Measurements from ENCODE around the gene ROCK2. TPM values are rescaled to one million over a fixed set of nuclear protein-coding genes. Genes with fewer than 3 reads are reported as not detected.

ROCK2 gene
- total and polyA plus RNA-seq, 4 donors = 5.3 to 31.0 (median 12.2) TPM

DNA sequence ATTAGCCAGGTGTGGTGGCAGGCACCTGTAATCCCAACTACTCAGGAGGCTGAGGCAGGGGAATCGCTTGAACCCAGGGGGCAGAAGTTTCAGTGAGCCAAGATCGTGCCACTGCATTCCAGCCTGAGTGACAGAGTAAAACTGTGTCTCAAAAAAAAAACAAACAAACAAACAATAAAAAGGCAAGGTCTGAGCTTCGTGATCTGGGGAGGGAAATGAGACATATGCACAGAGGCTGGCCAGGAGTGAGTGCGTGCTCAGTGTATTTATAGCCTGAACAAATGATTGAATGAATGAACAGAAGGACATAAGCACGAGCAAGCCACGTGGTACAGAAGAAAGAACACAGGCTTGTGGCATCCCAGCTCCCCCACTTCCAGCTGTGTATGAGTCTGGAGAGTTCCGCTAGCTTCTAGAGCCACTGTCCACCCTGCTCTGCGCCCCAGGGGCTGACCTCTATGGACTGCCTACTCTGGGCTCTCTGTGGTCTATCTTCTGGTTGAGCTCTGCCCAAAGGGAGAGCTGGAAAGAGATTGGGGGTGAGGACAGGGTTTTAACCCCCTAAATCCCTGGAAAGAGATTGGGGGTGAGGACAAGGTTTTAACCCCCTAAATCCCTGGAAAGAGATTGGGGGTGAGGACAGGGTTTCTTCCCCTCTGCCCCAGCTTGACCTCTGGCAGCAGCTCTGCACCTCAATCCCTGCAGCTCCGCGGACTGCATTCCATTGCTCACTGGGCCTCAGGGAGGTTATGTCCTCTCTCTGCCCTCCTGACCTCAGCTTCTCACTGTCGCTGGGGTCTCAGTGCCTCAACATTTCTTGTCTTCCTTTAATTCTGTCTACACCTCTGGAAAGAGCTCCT lies 11.0 kb upstream of the ROCK2 start:
- TF ChIP-seq RAD21 (IDR thresholded peaks at IDR 0.05) (no peak), HNF4G (IDR thresholded peaks at IDR 0.05) (no peak), TAF1 (conservative IDR thresholded peaks at IDR 0.05) (no peak), RXRA (IDR thresholded peaks at IDR 0.05) (no peak), FOXA2 (IDR thresholded peaks at IDR 0.05) (no peak), YY1 (IDR thresholded peaks at IDR 0.05) (no peak), EGR1 (IDR thresholded peaks at IDR 0.05; ENCODE audit: low read depth in 2 of 2) (no peak), HNF4A (conservative IDR thresholded peaks at IDR 0.05) (no peak), FOXA1 (IDR thresholded peaks at IDR 0.05) (no peak), GABPA (IDR thresholded peaks at IDR 0.05 in 1 of 2, conservative IDR thresholded peaks at IDR 0.05 in 1 of 2) (no peak), NR2F2 (IDR thresholded peaks at IDR 0.05) (no peak), SP1 (IDR thresholded peaks at IDR 0.05) (no peak), JUND (IDR thresholded peaks at IDR 0.05) (no peak)
- TF ChIP-seq, protein P1, sequence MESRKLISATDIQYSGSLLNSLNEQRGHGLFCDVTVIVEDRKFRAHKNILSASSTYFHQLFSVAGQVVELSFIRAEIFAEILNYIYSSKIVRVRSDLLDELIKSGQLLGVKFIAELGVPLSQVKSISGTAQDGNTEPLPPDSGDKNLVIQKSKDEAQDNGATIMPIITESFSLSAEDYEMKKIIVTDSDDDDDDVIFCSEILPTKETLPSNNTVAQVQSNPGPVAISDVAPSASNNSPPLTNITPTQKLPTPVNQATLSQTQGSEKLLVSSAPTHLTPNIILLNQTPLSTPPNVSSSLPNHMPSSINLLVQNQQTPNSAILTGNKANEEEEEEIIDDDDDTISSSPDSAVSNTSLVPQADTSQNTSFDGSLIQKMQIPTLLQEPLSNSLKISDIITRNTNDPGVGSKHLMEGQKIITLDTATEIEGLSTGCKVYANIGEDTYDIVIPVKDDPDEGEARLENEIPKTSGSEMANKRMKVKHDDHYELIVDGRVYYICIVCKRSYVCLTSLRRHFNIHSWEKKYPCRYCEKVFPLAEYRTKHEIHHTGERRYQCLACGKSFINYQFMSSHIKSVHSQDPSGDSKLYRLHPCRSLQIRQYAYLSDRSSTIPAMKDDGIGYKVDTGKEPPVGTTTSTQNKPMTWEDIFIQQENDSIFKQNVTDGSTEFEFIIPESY (IDR thresholded peaks at IDR 0.05) = no peak
- TF ChIP-seq, protein P2, sequence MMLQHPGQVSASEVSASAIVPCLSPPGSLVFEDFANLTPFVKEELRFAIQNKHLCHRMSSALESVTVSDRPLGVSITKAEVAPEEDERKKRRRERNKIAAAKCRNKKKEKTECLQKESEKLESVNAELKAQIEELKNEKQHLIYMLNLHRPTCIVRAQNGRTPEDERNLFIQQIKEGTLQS (IDR thresholded peaks at IDR 0.05) = no peak
- TF ChIP-seq, protein P3, sequence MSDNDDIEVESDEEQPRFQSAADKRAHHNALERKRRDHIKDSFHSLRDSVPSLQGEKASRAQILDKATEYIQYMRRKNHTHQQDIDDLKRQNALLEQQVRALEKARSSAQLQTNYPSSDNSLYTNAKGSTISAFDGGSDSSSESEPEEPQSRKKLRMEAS (IDR thresholded peaks at IDR 0.05) = no peak
- TF ChIP-seq, protein P4, sequence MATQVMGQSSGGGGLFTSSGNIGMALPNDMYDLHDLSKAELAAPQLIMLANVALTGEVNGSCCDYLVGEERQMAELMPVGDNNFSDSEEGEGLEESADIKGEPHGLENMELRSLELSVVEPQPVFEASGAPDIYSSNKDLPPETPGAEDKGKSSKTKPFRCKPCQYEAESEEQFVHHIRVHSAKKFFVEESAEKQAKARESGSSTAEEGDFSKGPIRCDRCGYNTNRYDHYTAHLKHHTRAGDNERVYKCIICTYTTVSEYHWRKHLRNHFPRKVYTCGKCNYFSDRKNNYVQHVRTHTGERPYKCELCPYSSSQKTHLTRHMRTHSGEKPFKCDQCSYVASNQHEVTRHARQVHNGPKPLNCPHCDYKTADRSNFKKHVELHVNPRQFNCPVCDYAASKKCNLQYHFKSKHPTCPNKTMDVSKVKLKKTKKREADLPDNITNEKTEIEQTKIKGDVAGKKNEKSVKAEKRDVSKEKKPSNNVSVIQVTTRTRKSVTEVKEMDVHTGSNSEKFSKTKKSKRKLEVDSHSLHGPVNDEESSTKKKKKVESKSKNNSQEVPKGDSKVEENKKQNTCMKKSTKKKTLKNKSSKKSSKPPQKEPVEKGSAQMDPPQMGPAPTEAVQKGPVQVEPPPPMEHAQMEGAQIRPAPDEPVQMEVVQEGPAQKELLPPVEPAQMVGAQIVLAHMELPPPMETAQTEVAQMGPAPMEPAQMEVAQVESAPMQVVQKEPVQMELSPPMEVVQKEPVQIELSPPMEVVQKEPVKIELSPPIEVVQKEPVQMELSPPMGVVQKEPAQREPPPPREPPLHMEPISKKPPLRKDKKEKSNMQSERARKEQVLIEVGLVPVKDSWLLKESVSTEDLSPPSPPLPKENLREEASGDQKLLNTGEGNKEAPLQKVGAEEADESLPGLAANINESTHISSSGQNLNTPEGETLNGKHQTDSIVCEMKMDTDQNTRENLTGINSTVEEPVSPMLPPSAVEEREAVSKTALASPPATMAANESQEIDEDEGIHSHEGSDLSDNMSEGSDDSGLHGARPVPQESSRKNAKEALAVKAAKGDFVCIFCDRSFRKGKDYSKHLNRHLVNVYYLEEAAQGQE (IDR thresholded peaks at IDR 0.05) = no peak
- TF ChIP-seq, protein P5, sequence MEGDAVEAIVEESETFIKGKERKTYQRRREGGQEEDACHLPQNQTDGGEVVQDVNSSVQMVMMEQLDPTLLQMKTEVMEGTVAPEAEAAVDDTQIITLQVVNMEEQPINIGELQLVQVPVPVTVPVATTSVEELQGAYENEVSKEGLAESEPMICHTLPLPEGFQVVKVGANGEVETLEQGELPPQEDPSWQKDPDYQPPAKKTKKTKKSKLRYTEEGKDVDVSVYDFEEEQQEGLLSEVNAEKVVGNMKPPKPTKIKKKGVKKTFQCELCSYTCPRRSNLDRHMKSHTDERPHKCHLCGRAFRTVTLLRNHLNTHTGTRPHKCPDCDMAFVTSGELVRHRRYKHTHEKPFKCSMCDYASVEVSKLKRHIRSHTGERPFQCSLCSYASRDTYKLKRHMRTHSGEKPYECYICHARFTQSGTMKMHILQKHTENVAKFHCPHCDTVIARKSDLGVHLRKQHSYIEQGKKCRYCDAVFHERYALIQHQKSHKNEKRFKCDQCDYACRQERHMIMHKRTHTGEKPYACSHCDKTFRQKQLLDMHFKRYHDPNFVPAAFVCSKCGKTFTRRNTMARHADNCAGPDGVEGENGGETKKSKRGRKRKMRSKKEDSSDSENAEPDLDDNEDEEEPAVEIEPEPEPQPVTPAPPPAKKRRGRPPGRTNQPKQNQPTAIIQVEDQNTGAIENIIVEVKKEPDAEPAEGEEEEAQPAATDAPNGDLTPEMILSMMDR (IDR thresholded peaks at IDR 0.05; ENCODE audit: low read depth, low read length, missing input control) = no peak
- H3K9me3 ChIP-seq (ENCODE audit: control insufficient read depth in 4 of 4, low read length in 3 of 4) = no peaks in the 10 kb centered on the region
- H3K4me3 ChIP-seq (ENCODE audit: low read depth in 1 of 3, low read length in 3 of 3) = no peak overlapping the region
- no peak for DNase-seq (ENCODE audit: low spot score)
- no peaks in the 10 kb centered on the region for H3K27me3 ChIP-seq (ENCODE audit: control insufficient read depth in 4 of 4, insufficient read depth in 4 of 4, low read length in 3 of 4)
- WGBS = 89% methylated on average over 11 of the region's 11 CpGs
- peaks cover 2 to 17% (median 6%) of the 10 kb centered on the region in 4 donors for H3K4me1 ChIP-seq (ENCODE audit: control insufficient read depth in 4 of 4, insufficient read depth in 4 of 4, low read length in 3 of 4)
- no peaks in the 10 kb centered on the region for H3K36me3 ChIP-seq (ENCODE audit: control insufficient read depth in 4 of 4, insufficient read depth in 3 of 4, low read depth in 1 of 4, low read length in 3 of 4)
- no peak overlapping the region for H3K9ac ChIP-seq (ENCODE audit: low read depth in 1 of 2, low read length in 2 of 2)
- H3K27ac ChIP-seq (ENCODE audit: low read depth in 1 of 2, low read length in 2 of 2) = no peak overlapping the region
